ENCODE measurements around the gene LDLRAD1. TPM values are rescaled to one million over a fixed set of nuclear protein-coding genes. Genes with fewer than 3 reads are reported as not detected.

Gene LDLRAD1
- total RNA-seq = not detected in 2 replicates
- long read RNA-seq = 0 reads

- Mint-ChIP-seq H3K36me3 (ENCODE audit: unreplicated experiment) (no peaks in the 10 kb centered on the region), H3K27ac (ENCODE audit: unreplicated experiment) (no peak within 1 kb of the TSS), H3K27me3 (ENCODE audit: unreplicated experiment) (peaks cover 26% of the 10 kb centered on the region), H3K4me3 (ENCODE audit: unreplicated experiment) (no peak within 1 kb of the TSS), H3K9me3 (ENCODE audit: unreplicated experiment) (no peaks in the 10 kb centered on the region), H3K4me1 (ENCODE audit: unreplicated experiment) (peaks cover 4% of the 10 kb centered on the region)
- peak; percentile 71 for DNase-seq (ENCODE audit: extremely low spot score, unreplicated experiment)
- no peak for TF ChIP-seq CTCF (IDR thresholded peaks at IDR 0.05)
These were observed at the start of gene LDLRAD1 for GRCh38 chr1:54017979-54018378. Gene LDLRAD1 (minus strand): TSS chr1:54018186. CDS start chr1:54018112, 74 bp downstream.

GRCh38 chr1:54064299-54064698 is 46.3 kb upstream of the LDLRAD1 start:
- Mint-ChIP-seq H3K4me1 (ENCODE audit: unreplicated experiment) (no peaks in the 10 kb centered on the region), H3K27me3 (ENCODE audit: unreplicated experiment) (no peaks in the 10 kb centered on the region), H3K9me3 (ENCODE audit: unreplicated experiment) (no peaks in the 10 kb centered on the region), H3K4me3 (ENCODE audit: unreplicated experiment) (no peak overlapping the region), H3K27ac (ENCODE audit: unreplicated experiment) (no peak overlapping the region), H3K36me3 (ENCODE audit: unreplicated experiment) (peaks cover 9% of the 10 kb centered on the region)
- no peak for DNase-seq (ENCODE audit: extremely low spot score, unreplicated experiment)
- TF ChIP-seq CTCF (IDR thresholded peaks at IDR 0.05) = no peak

- peaks cover 15% of the 10 kb centered on the region for H3K4me1 Mint-ChIP-seq (ENCODE audit: unreplicated experiment)
- peaks cover 4% of the 10 kb centered on the region for H3K36me3 Mint-ChIP-seq (ENCODE audit: unreplicated experiment)
- no peak for DNase-seq (ENCODE audit: extremely low spot score, unreplicated experiment)
- H3K27ac Mint-ChIP-seq (ENCODE audit: unreplicated experiment) = no peak overlapping the region
- H3K4me3 Mint-ChIP-seq (ENCODE audit: unreplicated experiment) = no peak overlapping the region
- no peaks in the 10 kb centered on the region for H3K9me3 Mint-ChIP-seq (ENCODE audit: unreplicated experiment)
- no peaks in the 10 kb centered on the region for H3K27me3 Mint-ChIP-seq (ENCODE audit: unreplicated experiment)
- no peak for TF ChIP-seq CTCF (IDR thresholded peaks at IDR 0.05)
These were observed 36.4 kb upstream of the LDLRAD1 start for GRCh38 chr1:54054438-54054749.

- Mint-ChIP-seq H3K27me3 (ENCODE audit: unreplicated experiment) (no peaks in the 10 kb centered on the region), H3K9me3 (ENCODE audit: unreplicated experiment) (no peaks in the 10 kb centered on the region), H3K4me3 (ENCODE audit: unreplicated experiment) (no peak overlapping the region), H3K4me1 (ENCODE audit: unreplicated experiment) (peaks cover 15% of the 10 kb centered on the region), H3K36me3 (ENCODE audit: unreplicated experiment) (peaks cover 4% of the 10 kb centered on the region), H3K27ac (ENCODE audit: unreplicated experiment) (no peak overlapping the region)
- no peak for TF ChIP-seq CTCF (IDR thresholded peaks at IDR 0.05)
- no peak for DNase-seq (ENCODE audit: extremely low spot score, unreplicated experiment)
These were observed 35.9 kb upstream of the LDLRAD1 start for GRCh38 chr1:54053745-54054437.

GRCh38 chr1:54052934-54053744 is 35.2 kb upstream of the LDLRAD1 start, which contains the start of the genes TCEANC2 and TMEM59:
Gene TCEANC2 (plus strand): TSS chr1:54053608. CDS start chr1:54054423, 815 bp downstream.
Gene TMEM59 (minus strand): TSS chr1:54053204. CDS start chr1:54053188, 16 bp downstream.
- Mint-ChIP-seq H3K36me3 (ENCODE audit: unreplicated experiment) (peaks cover 4% of the 10 kb centered on the region), H3K9me3 (ENCODE audit: unreplicated experiment) (no peaks in the 10 kb centered on the region), H3K27me3 (ENCODE audit: unreplicated experiment) (no peaks in the 10 kb centered on the region), H3K4me1 (ENCODE audit: unreplicated experiment) (peaks cover 15% of the 10 kb centered on the region), H3K27ac (ENCODE audit: unreplicated experiment) (no peak within 1 kb of the TSS), H3K4me3 (ENCODE audit: unreplicated experiment) (no peak within 1 kb of the TSS)
- DNase-seq (ENCODE audit: extremely low spot score, unreplicated experiment) = peak; percentile 99
- no peak for TF ChIP-seq CTCF (IDR thresholded peaks at IDR 0.05)
